ENCODE measurements around the gene GPR65.

The GPR65 gene, protein sequence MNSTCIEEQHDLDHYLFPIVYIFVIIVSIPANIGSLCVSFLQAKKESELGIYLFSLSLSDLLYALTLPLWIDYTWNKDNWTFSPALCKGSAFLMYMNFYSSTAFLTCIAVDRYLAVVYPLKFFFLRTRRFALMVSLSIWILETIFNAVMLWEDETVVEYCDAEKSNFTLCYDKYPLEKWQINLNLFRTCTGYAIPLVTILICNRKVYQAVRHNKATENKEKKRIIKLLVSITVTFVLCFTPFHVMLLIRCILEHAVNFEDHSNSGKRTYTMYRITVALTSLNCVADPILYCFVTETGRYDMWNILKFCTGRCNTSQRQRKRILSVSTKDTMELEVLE

DNA sequence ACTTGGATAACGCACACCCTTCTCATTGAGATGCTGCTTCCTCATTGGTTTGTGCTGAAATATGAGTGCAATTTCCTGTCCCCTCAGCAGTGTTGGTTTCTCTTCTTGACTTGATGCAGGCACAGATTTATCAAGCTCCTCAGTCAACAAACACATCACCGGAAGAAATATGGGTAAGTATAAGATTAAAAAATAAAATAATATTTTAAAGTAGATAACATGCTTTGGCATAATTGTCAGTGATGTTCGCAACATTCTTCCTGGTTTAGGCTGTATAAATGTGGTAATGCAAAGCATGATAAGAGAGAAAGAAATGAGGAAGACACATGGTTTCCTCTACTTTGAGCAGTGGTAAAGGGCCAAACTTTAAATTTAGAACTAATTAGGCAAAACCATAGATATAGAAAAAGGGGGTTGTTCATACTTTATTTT is at the start of gene GPR65:
GPR65 (plus strand) TSS at position 86 of the 432 bp plus-strand sequence. CDS start 5,713 bp downstream, outside the sequence.
- DNase-seq (ENCODE audit: low spot score) = peak; percentile 69

DNA sequence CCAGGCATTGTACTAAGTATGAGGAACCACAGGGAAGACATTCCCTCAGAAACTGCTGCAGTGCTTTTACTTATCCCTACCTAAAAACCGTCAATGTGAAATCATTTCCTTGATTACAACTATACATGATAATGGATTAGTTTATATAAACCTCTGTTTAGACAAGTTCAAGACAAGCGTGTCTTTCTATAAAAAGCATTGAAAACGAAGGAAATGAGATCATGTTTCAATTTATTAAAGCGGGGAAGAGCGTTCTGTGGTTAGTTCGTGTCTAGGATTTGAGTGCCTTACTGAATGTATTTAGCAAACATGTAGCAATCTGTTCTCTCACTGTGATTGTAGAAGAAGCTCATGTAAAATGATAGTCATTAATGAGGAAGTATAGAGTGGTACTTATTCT is 49.4 kb upstream of the GPR65 start:
- DNase-seq (ENCODE audit: low spot score) = no peak

DNA sequence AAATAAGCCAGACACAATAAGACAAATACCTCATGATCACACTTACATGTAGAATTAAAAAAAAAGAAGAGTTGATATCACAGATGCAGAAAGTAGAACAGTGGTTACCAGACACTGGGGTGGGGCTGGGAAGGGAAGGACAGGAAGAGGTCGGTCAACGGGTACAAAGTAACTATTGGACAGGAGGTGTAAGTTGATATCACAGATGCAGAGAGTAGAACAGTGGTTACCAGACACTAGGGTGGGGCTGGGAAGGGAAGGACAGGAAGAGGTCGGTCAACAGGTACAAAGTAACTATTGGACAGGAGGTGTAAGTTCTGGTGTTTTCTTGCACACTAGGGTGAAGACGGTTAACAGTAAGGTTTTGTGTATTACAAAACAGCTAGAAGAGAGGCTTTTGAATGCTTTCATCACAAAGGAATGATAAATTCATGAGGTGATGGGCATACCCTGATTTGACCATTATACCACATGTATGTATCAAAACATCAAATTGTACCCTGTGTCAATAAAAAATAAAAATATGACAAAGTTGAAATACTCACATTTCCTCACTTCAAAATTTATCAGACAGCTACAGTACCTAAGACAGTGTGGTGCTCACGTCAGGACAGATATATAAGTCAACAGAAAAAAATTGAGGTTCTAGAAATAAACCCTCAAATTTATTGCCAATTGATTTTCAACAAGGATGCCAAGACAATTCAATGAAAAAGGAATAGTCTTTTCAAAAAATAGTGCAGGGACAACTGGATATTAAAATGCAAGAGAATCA is 44.7 kb upstream of the GPR65 start:
- peak; percentile 7 for DNase-seq (ENCODE audit: low spot score)

DNA sequence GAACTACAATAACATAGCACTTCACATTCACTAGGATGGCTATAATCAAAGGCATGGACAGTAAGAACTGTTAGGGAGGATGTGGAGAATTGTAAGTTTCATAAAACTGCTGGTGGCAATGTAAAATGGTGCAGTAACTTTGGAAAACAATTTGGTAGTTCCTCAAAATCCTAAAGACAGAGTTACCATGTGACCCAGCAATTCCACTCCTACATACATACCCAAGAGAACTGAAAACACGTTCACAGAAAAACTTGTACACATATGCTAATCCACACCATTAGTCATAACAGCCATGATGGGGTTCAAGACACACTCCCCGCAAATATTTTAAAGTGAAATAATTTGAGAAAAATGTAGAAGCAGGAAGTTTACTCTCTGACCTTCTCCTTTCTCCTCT is 43.7 kb upstream of the GPR65 start:
- no peak for DNase-seq (ENCODE audit: low spot score)

DNA sequence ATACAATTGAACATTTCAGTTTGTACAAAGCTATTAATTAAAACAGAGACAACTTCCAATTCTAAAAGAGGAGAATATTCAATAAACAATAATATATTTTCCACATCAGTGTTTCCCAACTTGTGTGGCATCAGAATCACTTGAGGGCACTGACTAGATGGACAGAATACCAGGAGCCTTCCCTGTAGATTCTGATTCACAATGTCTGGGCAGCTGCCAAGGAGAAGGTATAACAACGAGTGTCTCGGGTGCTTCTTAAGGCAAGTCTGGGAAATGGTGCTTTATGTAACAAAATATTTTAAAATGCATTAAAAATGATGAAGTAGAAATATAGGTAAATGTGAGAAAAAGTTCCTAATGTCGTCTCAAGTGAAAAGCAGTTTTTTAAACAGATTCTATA is 38.1 kb upstream of the GPR65 start:
- DNase-seq (ENCODE audit: low spot score) = no peak

DNA sequence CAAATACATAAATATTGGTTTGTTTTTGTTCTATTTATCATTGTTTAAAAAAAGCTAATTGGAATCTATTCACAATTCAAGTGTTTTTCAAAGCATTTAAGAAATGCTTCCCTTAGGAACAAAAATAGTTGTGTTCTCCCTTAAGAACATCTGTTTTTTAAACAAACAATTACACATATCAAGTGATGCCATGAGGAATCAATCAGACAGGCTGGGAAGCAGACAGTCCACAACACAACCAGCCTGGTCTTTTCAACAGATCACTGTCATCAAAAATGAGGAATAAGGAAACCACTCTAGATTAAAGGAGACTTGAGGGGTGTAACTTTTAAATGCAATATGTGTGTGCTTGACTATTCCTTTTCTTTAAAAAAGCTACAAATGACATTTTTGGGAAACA is 37.4 kb upstream of the GPR65 start:
- DNase-seq (ENCODE audit: low spot score) = no peak

DNA sequence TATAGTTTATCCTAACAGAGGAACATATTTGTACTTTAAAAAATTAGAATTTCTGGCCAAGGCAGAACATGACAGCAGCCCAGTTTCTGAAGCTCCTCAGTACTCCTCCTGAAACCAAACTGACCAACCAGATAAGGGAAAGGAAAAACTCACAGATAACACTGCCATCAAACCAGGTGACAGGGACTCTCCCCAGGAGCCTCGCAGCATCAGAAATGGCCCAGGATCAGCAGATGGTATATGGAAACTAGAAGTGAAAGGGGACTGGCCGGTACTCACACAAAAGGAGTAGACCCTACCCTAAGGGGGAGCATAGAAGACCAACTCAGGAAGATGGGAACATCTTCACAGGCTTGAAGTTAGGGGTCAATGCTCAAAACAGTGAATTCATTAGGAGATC is 33.9 kb upstream of the GPR65 start:
- DNase-seq (ENCODE audit: low spot score) = no peak

DNA sequence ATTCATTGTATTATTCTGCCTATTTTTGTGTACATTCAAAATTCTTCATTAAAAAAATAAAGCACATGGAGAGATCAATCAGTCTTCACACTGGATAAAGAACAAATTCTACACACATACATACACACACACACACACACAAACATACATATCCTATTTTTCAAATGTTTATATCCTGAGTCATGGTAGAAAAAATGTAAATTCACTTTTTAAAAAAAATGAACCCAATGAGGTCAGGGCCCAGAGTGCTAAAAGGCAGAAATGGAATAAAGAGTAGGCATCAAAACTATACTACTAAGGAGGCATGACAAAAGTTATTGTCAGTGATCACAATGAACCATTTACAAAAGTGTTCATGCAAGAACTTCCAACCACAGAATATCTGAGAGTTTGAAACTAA is 29.3 kb upstream of the GPR65 start:
- DNase-seq (ENCODE audit: low spot score) = no peak

DNA sequence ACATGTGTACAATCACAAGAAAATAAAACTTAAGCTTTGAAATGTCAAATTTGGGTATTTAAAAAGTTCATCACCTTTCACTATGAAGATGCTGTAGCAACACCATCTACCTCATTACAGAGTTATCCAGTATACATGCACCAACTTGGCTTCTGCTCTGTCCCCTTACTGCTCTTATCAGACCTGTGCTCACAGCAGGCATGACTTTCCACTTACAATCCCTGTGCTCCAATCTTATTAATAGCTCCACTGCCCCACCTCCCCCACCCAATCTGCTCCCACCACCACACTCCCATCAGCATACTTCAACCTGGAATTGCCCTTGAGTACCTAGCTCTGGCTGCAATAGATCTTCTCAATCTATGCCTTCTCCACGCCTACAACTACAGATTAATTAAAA is 25.2 kb upstream of the GPR65 start:
- DNase-seq (ENCODE audit: low spot score) = no peak

DNA sequence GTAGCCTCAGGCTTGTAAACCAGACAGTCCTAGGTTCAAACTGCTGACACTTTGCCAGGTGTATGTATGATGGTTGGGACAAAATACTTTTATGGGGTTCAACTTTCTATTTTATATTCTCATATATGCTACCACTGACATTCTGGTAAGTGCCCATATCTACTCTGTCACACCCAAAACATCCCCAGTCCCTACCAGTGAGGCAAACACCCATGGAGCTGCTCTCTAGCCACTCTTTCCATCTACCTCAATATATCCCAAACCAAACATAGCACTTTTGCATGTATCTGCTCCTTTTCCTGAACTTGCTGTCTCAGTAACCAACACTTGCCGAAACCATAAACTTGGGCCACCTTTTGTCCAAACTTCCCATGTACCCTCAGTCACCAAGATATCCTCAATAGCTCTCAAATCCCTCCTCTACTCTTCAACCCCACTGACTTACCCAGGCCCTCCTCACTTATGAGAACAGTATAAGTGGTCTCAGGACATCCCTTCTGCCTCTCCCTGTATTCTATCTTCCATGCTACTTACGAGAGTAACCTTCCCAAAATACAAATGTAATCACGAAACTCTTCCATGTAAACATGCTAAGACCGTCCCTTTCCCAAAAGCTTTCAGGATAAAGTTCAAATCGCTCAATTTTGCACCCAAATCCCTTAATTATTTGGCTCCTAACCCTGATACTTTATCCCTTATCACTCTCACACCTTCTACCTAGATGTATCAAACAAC is 15.5 kb upstream of the GPR65 start:
- DNase-seq (ENCODE audit: low spot score) = no peak

DNA sequence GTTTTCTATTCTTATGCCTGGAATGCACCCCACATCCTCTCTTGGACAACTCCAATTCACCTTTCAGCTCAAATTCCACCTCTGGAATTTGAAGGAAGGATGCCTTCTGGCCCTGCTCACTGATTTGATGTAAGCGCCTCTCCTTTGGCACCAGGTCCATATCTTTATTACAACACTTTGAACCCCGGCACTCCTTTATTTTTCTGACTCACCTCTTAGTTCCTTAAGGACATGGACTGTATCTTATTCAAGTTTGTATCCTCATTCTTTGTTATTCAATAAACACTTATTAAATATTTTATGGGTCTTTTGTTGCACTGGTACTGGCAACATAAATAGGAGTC is 15.0 kb upstream of the GPR65 start:
- no peak for DNase-seq (ENCODE audit: low spot score)

DNA sequence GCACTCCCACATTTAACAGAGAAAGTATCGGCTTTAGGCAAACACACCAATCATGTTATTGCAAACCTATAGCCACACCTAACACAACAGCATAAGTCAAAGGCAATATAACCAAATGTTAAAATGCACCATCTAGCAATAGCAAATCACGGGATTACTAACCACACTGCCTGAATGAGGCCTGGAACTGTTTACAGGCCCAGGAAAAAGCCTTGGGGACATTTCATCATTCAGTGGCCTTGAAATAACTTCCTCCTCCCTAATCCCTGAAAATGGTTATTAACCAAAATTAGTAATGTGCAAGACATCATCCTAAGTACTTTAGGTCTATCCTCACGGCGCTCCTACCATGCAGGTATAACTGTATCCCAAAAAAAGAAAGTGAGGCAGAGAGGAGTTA is 14.3 kb upstream of the GPR65 start:
- DNase-seq (ENCODE audit: low spot score) = no peak

DNA sequence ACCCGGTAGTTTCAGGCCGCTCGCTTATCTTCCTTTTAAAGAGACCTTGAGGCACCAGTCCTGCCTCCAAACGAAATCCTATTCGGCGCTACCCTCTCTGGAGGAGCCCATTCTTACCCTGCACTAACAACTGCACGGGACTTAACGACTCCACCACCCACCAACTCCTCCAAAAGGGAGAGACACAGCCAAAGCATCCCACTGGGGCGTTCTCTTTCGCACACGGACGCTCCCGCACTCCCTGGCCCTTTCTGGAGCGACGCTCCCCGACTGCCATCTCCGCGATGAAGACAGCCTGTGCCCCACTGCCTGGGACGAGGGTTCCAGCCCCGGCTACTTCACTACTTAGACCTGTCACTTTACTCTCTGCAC is 12.6 kb upstream of the GPR65 start:
- no peak for DNase-seq (ENCODE audit: low spot score)

DNA sequence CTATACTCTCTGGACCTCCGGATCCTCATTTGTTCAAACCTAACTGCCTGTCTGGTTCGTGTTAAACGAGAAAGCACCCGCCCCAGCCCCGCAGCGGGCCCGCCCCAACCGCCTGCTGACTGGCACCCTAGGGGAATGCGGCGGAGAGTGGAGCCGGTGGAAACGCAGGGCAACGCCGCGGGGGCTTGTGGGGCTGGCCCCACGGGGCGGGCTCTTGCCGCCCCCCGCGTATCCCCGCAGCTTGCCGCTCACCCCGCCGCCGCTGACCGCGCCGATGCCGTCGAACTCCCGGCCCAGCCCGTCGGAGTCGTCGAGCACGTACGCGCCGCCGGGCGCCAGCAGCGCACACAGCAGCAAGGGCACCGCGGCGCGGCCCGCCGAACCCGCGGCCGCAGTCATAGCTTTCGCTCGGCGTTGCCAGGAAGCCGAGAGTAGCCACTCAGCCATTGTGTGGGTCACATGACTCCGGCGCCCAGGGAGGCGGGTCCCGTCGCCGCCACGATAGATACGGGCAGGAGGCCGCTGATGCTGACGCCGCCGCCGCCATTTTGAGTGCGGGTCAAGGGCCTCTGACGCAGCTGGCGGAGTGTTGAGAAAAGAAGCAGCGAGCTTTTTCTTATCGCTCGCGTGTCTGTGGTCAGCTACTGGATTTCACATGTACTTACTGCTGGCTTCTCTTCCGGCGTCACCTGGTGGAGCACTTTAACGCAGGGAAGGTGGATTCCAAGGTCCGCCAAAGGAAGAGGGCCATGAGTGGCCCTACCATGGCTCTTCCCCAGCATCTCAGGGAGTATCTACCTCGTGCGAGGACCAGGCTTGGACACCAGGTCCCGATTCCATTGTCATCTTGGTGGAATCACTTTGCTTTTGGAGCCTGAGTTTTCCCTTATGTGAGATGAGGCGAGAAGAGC is 12.0 kb upstream of the GPR65 start, which contains the start of gene GALC:
GALC (minus strand) TSS at position 465 of the 911 bp plus-strand sequence; CDS start at position 447, 18 bp downstream.
- DNase-seq (ENCODE audit: low spot score) = peak; percentile 96

DNA sequence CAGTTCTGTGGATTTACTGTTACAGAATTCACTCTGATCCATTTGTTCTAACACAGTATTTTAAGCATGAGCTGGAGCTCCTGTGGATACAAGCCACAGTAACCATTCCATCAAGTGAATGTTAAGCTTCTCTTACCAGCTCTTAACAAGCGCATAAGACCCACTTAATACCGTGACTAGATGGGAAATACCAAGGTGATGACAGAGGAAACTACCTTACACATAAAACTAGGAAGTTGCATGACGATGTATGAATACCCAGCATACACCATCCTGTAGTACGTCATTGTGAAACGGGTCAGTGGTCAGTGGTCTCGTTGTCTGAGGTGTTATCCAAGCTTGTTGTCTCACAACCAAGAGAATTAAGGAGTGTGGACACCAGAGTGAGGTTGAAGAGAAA is 10.0 kb upstream of the GPR65 start:
- peak; percentile 37 for DNase-seq (ENCODE audit: low spot score)

DNA sequence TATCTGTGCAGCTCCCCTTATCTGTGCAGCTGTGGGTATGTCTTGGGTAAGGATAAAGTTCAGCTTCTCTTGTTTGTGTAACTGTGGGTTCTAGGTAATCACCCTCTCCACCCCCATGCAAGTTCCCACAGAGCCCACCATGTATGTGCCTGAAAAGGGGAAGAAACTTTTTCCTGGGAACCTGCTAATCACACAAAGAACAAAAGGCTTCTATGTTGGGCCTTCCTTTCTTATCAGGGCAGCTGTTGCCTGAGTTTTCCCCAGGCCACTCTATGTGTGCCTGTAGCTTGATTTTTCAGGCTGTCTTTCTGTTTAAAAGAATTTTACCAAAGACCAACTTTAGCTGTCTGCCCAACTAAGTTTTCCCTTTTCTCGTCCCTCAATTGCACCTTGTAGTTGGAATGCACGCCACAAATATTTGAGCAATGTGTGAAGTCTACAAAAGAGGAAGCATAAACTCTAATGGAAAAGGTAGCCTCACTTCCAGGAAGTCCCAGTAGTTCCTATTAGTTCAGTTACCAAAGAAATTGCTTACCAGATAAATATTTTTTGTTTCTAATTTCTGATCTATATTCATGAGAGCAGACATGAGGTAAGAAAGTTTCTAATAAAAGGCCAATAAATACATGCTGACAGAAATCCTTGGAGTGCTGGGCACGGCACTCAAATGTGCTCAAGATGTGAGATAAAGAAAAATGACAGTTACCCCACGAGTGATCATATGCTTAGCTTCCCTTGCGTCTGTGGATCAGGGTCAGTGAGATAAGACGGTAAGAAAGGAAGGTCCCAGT is 9.2 kb upstream of the GPR65 start:
- DNase-seq (ENCODE audit: low spot score) = no peak

DNA sequence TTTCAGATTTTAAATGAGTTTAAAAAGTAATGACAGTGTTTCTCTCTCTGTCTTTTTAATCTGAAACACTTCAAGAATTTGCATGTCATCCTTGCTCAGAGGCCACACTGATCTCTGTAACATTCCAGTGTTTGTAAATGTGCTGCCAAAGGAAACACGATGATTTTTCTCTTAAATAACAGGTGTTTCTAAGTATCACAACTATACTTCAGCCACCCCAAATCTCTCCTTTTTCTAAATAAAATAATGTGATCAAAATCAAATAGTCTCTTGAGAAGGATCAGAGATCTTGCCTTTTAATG is 8.7 kb upstream of the GPR65 start:
- no peak for DNase-seq (ENCODE audit: low spot score)

DNA sequence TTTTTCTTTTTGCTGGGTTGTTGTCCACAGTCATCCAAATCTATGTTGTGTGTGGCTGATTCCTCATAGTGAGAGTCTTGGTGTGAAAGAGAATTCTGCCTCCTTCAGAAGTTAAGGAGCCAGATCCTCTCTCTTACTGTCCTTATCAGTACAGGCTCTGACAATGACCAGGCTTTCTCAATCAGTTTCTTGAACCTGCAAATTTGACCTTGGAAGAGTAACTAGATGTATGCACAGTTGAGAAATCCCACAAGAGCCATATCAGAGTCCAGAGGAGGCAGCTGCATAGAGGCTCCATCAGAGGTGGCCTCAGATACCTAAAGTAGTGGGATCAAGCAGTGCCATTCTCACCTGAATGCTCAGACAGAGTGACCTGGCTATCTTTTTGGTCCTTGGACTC is 6.5 kb upstream of the GPR65 start:
- DNase-seq (ENCODE audit: low spot score) = no peak

DNA sequence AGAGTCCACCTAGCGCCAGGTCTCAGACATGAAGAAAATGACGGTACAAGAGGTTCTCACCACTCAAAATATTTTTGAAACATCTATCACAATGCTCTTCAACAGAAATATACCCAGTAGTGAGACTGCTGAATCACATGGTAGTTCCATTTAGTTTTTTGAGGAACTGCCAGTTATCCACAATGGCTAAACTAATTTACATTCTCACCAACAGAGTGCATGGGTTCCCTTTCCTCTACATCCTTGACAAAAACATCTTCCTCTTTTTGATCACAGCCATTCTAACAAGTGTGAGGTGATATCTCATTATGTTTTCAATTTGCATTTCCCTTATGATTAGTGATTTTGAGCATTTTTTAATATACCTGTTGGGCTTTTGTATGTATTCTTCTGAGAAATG is 5.7 kb upstream of the GPR65 start:
- DNase-seq (ENCODE audit: low spot score) = no peak

DNA sequence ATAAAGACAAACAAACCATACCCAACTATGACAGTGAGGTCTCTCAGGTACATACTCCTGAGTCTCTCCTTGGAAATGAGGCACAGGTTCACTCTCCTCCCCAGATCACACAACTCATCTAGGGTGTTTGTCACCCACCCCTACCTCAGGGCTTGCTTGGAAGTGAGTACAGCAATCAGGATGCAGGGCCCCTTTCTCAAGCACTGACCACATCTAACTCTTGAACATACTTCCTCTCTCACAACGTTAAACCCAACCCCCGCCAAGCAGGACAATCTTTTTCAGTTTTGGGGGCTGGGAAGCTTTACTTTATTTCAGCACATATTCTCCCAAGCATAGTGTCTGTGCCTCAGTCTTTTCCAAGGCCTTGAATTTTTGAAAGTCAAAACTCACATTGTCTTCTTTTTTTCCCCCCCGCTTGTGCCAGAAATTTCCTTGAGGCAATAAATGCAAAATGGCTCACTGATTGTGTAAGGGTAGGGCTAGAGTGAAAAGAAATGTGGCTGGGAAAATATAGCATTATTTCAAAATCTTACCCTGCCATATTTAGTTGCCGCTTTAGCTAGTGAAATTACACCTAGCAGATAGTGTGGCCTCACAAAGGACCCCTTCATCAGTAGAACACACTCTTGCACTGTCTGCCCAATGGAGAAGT is 2.4 kb upstream of the GPR65 start:
- DNase-seq (ENCODE audit: low spot score) = no peak

DNA sequence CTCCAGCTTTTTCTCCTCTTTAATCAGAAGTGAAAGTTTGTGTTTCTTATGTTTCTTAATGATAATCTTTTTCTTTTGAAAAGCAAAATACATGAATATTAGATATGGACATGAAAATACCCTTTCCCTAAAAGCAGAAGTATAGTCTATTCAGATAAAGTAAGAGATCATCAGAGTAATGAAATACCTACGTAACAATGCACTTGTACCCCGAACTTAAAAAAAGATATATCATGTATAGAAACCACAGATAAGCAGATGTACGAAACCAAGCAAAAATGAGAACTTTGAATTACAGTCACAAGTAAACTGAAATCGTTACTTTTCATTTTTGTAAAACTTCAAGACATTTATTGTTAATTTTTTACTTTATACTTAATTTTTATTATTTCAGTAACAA is 1.5 kb upstream of the GPR65 start:
- no peak for DNase-seq (ENCODE audit: low spot score)

All from CD4-positive, alpha-beta T cell treated with Interleukin-15 for 4 hours (primary cell).